MM.1S (cell line): ENCODE measurements around the gene KIZ.

ENCODE experiments used
- EZH2 ChIP-seq: fragments of 300-600 bp; sonication (generic); optimal IDR thresholded peaks from 2 replicates; pipeline ENCODE3; 2017; ENCODE audit warnings: low read depth, mild to moderate bottlenecking, antibody characterized with exemption, low read length, mixed read lengths
- EZH2phosphoT487 ChIP-seq: fragments of 300-600 bp; sonication (generic); IDR thresholded peaks from 2 replicates; pipeline ENCODE4 v1.6.1; 2018; ENCODE audit warnings: antibody characterized with exemption, low read length
- TF ChIP-seq, protein P1 (sequence below): fragments of 300-600 bp; sonication (generic); IDR thresholded peaks from 2 replicates; pipeline ENCODE4 v1.5.1; 2016; ENCODE audit warnings: antibody characterized with exemption, low read length, mixed read lengths

DNA sequence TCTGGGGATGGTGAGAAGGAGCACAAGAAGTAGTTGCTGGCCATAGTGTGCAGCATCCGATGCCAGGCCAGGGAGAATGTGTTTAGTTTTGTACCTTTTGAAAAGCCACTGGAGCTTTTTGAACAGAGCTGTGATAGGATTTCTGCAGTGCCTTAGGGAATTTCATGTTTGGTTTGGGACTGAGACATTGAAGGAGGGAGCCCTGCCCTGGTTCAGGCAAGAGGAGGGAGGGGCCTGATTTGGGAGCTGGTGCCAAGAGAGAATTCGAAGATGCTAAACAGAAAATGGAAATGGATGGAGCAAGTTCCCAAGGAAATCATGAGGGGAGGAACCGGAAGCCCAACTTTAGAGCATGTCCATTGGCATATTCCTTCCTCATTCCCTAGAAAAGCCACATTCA is 80.7 kb downstream of the KIZ start:
- TF ChIP-seq, protein P1, sequence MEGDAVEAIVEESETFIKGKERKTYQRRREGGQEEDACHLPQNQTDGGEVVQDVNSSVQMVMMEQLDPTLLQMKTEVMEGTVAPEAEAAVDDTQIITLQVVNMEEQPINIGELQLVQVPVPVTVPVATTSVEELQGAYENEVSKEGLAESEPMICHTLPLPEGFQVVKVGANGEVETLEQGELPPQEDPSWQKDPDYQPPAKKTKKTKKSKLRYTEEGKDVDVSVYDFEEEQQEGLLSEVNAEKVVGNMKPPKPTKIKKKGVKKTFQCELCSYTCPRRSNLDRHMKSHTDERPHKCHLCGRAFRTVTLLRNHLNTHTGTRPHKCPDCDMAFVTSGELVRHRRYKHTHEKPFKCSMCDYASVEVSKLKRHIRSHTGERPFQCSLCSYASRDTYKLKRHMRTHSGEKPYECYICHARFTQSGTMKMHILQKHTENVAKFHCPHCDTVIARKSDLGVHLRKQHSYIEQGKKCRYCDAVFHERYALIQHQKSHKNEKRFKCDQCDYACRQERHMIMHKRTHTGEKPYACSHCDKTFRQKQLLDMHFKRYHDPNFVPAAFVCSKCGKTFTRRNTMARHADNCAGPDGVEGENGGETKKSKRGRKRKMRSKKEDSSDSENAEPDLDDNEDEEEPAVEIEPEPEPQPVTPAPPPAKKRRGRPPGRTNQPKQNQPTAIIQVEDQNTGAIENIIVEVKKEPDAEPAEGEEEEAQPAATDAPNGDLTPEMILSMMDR: no peak
- TF ChIP-seq EZH2phosphoT487 (no peak), EZH2 (no peak)
